DND-41 (cell line): ENCODE results near the gene WDR46.

Experiments
- CTCF ChIP-seq: IDR thresholded peaks from 2 replicates; pipeline ENCODE4 v1.5.1; 2012; ENCODE audit warnings: borderline replicate concordance, low read length, moderate library complexity, mild to moderate bottlenecking; ENCODE audit not compliant: poor library complexity, severe bottlenecking; ENCODE audit errors: extremely low read depth
- EZH2 ChIP-seq: IDR thresholded peaks from 3 replicates; pipeline ENCODE4 v1.6.1; 2012; ENCODE audit warnings: borderline replicate concordance, low read depth, mild to moderate bottlenecking, moderate library complexity, low read length, inconsistent platforms; ENCODE audit not compliant: severe bottlenecking

DNA sequence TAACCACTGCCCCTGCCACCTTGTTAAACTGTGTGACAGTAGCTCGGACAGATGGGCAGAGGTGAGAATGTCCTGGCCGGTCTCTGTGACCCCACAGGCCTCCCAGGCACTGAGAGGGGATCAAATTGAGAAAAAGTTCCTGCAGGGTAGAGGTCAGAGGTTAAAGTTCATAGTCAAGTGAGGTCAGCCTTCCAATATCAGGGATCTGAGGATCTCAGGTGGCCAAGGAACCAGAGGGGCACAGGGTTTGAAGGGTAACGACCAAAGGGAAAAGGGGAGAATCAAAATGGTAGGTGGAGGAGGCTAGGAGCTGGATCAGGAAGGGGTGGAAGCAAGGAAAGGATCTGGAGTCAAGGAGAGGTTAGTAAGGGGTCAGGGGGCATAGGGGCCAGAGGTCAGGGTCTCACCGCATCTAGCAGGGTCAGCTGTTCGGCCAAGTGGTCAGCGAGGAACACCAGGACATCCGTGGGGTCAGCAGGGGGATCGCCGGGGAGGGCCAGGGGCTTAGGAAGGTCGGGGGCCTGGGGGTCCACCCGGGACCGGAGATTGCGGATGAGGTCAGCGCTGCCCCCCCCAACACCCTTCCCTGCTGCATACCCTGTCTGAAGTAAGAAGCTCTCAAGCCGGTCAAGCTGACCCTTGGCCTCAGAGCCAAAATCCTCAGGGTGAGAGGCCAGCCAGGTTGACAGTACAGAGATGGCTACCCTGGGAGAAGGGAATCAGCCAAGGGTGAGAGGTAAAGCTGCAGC is 6.8 kb upstream of the WDR46 start:
- TF ChIP-seq CTCF (no peak), EZH2 (no peak)
